GM12874 (cell line): ENCODE data around the gene MAPK10.

Source experiments
- TF ChIP-seq, protein P1 (sequence below): IDR thresholded peaks from 2 replicates; pipeline ENCODE4 v1.5.1; 2011; ENCODE audit warnings: low read depth, mild to moderate bottlenecking, control low read depth, low read length, moderate library complexity; ENCODE audit not compliant: insufficient read depth

The MAPK10 gene

DNA sequence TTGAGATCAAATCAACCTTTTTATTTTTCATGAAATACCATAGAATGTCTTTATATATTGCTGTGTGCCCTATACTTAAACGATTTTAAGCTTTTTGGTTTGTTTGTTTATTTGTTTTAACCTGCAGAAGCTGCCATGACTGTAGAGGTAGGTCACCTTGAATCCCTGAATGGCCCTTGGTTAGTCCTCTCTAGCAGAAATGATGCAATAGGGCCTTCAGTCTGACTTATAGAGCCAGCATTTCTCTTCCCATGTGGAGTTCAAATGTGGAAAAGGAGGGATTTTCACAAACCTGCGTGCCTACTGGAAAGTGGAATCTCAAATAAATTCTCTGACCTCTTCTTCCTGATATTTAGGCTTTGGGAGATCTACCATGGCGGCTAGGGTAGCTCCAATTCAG, 327.9 kb downstream of the MAPK10 start:
- TF ChIP-seq, protein P1, sequence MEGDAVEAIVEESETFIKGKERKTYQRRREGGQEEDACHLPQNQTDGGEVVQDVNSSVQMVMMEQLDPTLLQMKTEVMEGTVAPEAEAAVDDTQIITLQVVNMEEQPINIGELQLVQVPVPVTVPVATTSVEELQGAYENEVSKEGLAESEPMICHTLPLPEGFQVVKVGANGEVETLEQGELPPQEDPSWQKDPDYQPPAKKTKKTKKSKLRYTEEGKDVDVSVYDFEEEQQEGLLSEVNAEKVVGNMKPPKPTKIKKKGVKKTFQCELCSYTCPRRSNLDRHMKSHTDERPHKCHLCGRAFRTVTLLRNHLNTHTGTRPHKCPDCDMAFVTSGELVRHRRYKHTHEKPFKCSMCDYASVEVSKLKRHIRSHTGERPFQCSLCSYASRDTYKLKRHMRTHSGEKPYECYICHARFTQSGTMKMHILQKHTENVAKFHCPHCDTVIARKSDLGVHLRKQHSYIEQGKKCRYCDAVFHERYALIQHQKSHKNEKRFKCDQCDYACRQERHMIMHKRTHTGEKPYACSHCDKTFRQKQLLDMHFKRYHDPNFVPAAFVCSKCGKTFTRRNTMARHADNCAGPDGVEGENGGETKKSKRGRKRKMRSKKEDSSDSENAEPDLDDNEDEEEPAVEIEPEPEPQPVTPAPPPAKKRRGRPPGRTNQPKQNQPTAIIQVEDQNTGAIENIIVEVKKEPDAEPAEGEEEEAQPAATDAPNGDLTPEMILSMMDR = no peak

- TF ChIP-seq, protein P1 = no peak
Observed at GRCh38 chr4:86026720-86027119, 333.1 kb downstream of the MAPK10 start.

- TF ChIP-seq, protein P1 = no peak
Observed at GRCh38 chr4:86019906-86020305, 339.9 kb downstream of the MAPK10 start.

DNA sequence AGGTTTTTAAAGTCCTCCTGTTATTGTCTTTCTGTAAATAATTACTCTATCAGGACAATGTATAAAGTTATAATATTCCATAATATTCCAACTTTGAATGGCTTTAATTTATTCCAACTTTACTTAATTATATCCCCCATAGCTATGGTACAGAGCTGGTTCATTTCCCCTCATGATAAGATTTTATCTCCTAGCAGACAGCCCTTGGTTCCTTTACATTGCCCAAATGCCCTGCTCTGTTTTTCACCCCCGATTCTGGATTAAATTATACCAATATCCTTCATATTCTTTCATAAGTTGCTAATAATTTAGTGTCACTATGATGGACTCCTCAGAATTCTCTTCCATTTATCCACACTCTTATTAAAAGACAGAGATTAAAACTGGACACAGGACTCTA, 340.5 kb downstream of the MAPK10 start:
- TF ChIP-seq, protein P1 = no peak

DNA sequence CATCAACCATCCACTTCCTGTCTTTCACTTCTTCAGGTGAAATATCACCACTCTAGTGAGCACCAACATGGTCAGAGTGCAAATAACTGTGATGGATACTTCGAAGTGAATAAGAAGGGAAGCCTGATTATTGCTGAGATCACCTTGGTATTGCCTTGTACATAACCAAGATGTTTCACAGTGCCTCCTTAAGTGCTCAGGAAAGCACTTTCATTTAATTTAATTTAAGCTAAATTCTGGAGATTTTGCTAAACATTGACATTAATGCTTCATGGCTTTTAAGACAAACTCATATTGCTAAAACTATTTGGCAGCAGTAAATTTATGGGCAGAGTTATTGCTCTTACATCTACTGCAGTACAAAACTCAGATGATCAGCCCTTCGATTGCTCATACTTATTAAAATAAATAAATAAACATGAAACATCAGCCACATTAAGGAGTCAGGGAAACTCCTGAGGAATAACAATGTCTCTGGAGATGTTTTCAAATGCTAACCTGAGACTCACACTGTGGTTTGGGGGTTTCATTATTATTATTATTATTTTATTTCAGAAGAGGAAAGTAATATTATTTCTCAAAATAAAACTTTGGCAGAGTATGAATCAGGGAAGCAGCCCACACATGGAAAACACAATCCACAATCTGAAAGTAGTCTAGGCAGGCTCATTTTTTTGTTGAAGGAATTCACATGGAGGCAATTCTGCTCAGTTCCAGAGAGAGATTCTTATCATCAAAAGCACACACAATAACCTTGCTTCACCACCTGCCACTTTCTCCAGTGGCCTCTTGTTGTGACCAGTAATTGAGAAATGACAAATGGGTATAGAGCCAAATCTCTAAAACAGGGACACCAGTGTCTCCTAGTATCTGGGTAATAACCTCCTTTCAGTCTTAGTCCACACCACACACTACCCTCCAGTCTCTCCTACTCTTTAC, 344.2 kb downstream of the MAPK10 start:
- TF ChIP-seq, protein P1 = no peak

- TF ChIP-seq, protein P1 = no peak
Observed at GRCh38 chr4:86014599-86014998, 345.3 kb downstream of the MAPK10 start.

- TF ChIP-seq, protein P1 = no peak
Observed at GRCh38 chr4:86013621-86014020, 346.2 kb downstream of the MAPK10 start.
